Transverse colon (tissue), 3 donors: ENCODE results near the gene COLEC11.

Source experiments
- POLR2A ChIP-seq: fragments of 450-650 bp; IDR thresholded peaks from one replicate; pipeline ENCODE4 v1.6.1; 2016; ENCODE audit warnings: antibody characterized with exemption, mild to moderate bottlenecking, moderate library complexity
- TF ChIP-seq, protein P1 (sequence below), 5 experiments: fragments of 200-600 bp in 3 of 5; fragments of 450-650 bp in 2 of 5; sonication (generic) in 3 of 5; IDR thresholded peaks; 1 replicate in 2 of 5; 2 replicates in 3 of 5; pipeline ENCODE4 v1.5.1; 2016 to 2017; ENCODE audit warnings: antibody characterized with exemption in 5 of 5, inconsistent platforms in 3 of 5, mild to moderate bottlenecking in 2 of 5, moderate library complexity in 1 of 5

DNA sequence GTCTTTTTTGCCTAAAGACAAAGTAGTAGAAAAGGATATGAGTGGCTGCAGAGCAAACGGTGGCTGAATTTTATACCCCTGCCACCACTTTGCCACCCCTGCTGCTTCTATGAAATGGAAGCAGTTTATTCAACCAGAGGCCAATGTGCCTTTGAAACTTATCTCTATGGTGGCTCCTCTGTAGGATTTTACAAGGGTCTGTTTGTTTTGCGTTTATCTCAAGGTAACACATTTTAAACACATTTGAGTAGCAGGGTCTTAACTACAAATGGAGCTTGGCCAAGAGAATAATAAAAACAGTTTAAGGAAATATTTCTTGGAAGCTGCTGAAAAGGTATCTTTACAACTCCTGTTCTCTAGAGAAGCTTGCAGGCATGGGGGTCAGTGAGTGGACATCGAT is 69.2 kb downstream of the COLEC11 start:
- TF ChIP-seq, protein P1, sequence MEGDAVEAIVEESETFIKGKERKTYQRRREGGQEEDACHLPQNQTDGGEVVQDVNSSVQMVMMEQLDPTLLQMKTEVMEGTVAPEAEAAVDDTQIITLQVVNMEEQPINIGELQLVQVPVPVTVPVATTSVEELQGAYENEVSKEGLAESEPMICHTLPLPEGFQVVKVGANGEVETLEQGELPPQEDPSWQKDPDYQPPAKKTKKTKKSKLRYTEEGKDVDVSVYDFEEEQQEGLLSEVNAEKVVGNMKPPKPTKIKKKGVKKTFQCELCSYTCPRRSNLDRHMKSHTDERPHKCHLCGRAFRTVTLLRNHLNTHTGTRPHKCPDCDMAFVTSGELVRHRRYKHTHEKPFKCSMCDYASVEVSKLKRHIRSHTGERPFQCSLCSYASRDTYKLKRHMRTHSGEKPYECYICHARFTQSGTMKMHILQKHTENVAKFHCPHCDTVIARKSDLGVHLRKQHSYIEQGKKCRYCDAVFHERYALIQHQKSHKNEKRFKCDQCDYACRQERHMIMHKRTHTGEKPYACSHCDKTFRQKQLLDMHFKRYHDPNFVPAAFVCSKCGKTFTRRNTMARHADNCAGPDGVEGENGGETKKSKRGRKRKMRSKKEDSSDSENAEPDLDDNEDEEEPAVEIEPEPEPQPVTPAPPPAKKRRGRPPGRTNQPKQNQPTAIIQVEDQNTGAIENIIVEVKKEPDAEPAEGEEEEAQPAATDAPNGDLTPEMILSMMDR (IDR thresholded peaks at IDR 0.05), result no peak
- no peak for TF ChIP-seq POLR2A
